HG03175 (cell line): ENCODE measurements around the gene MORN1.
"Not testable (repeated sequence)": the region's sequence is repeated elsewhere in the genome, so short reads cannot be mapped to it uniquely, and the experiment has no call there.

Source experiments
- ATAC-seq: cut with Tn5 transposase; IDR thresholded peaks from one replicate; pipeline ENCODE4 v1.9.1; 2021; ENCODE audit warnings: mild to moderate bottlenecking, moderate library complexity; ENCODE audit not compliant: unreplicated experiment

MORN1 gene

DNA sequence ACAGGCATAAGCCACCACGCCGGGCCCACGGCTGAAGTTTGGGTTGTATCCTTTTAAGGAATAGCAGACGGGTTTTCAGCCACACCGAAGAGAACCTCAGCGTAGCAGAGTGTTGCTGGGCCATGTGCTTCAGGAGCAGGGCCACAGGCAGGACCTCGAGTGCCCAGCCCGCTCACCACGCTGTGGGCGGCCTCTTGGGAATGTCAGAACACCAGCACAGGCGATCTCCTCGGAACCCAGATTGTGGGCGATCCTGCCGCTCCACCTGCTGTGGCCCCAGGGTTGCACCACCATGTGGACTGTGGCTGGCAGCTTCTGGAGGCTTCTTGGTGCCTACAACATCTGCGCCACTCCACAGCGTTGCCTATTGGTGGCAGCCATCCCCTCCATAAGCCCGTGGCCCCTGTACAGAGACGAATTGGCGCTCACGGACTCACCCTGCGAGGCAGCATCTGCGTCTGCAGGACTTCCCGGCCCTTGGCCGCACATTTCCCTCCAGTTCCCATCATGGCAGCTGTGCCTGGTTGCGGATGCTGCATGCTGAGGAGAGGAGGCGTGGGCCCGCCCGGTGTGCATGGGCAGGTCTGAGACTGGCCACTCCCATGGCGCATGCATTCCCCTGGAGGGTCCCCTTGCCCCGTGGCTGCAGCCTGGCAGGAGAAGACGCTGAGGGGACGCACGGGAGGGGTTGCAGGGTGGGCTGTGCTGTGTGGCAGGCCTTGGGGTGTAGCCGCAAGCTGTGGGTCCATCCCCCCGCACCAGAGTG is 93.9 kb downstream of the MORN1 start:
- no peak for ATAC-seq

- ATAC-seq: no peak
Measured at GRCh38 chr1:2296614-2297013, 94.7 kb downstream of the MORN1 start.

DNA sequence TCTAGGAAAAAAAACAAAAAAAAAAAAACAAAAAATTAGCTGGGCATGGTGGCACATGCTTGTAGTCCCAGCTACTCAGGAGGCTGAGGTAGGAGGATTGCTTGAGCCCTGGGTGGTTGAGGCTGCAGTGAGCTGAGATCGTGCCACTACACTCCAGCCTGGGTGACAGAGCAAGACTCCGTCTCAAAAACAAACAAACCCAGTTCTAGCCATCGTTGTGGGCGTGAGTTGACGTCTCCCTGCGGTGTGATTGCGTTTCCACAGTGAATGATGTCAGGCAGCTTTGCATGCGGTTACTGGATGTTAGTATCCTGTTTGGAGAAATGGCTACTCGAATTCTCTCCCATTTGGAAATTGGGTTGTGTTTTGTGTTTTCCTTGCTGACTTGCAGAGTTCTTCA is 95.1 kb downstream of the MORN1 start:
- ATAC-seq: not testable (repeated sequence)

- no peak for ATAC-seq
Measured at GRCh38 chr1:2295526-2295925, 95.8 kb downstream of the MORN1 start.

DNA sequence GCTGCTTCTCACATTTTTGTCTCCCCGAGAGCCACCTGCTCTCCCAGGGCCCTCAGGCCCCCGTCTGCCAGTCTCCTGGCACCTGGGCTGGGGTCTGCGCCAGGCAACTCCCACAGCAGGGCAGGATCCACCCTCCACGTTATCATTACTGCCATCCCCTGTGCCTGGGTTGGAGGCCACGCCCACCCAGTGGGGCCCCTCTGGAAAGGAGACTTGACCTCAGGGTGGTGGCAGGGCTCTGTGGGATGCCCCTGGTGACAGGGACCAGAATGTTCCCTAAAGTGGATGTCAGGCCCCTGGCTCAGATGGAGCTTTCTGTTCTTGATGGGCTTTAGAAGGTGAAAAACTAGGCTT is 96.7 kb downstream of the MORN1 start:
- ATAC-seq: no peak

DNA sequence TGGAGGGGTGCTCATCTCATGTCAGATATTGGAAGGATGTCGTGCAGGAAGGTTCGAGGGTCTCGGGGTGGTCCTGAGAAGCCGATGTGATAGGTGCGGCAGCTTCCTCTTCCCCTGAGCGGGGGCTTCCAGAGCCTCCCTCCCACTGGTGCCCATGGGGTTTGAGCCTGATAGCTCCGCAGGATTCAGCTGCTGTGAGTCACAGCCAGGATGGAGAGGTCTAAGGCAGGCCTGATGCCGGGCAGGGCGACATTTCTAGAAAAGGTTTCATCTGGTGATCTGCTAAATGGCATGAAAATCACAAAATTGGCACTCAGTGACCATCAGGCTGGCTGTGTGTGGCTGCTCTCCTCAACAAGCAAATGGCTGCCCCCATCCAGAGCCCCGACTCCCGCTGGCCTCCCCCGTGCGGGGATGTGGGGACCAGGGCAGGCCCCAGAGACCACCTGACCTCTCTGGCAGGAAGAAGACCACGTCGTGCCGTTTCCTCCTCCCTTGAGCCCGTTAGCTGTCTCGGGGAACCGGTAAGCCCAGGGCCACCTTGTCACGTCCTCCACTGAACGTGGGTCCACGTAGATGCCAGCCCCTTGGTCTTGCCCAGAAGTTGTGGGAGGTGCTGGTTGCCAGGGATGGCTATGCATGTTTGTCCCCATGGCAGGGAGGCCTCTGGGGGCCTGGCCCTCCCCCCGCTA is 97.2 kb downstream of the MORN1 start:
- ATAC-seq: no peak

GRCh38 chr1:2292725-2293450 is 98.5 kb downstream of the MORN1 start:
- ATAC-seq: no peak

DNA sequence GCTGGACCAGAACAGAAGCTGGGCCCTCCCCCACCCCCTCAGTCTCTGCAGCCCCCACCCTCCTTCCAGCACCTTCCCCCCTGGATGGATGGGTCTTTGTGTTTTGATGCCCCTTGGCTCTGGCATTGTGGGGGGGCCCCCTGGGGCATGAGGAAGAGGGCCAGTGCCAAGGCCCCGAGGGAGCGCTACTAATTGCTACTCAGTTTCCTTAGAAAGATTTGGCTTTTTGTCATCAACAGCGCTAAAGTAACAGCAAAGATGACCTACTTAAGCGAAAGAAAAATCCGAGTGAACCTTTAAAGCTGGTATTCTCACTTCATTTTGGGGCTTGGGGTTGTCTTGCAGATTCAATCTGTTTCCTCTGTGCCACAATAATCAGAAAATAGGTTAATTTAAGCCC is 99.8 kb downstream of the MORN1 start:
- no peak for ATAC-seq

DNA sequence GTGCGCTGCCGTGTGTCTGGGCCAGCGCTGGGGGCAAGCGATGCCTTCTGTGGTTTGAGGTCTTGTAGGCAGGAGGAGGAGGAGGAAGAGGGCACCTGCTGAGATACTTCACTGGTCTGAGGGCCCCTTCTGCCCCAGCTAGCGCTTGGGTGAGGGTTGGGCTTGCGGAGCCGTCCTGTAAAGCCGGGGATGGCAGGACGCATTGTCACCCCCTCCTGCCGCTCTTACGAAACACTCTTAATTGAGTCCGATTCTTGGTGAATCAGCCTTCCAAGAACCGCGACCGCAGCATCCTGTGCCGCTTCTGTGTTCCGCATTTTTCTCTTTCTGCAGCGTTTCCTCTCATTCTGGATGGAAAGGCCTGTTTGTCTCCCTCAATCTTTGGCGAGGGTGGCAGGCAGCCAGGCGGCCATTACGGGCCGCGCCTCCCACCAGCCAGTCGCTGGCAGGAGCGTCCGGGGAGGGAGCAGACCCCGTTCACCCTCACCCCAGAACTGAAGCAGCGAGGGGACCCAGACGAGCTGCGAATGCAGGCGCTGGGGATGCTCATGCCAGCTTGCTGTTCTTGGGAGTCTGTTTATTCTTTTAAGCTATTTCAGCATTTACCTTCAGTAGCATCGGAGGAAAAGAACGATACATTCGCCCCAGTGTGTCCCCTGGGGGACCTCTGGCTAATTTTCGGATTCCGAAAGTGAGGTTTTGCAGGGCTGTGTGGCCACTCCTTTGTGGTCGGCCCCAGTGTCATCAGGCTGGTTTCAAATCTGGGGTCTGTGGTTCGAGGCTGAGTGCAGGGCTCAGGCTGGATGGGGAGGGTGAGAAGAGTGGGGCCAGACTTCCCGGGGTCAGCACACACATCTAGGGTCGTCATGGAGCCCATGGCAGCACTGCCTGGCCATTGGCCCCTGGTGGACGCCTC is 100.5 kb downstream of the MORN1 start:
- ATAC-seq: peak; percentile 71

DNA sequence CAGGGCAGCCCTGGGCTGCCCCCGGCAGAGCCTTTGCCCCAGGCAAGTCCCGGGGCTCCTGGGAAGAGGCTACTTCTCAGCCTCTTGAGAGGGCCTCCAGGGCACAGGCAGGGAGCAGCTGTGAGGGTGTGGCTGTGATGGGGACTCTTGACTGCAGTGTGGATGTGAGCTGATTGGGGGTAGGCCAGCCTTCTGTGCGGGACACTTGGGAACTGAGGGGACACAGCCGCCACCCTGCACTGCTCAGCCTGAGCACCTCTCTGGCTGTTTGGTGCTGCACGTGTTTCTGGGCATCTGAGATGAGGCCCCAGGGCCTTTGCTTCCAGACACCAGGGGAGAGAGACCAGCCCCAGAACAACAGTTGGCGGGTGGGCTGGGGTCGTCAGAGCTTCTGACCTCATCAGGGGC is 101.2 kb downstream of the MORN1 start:
- no peak for ATAC-seq

DNA sequence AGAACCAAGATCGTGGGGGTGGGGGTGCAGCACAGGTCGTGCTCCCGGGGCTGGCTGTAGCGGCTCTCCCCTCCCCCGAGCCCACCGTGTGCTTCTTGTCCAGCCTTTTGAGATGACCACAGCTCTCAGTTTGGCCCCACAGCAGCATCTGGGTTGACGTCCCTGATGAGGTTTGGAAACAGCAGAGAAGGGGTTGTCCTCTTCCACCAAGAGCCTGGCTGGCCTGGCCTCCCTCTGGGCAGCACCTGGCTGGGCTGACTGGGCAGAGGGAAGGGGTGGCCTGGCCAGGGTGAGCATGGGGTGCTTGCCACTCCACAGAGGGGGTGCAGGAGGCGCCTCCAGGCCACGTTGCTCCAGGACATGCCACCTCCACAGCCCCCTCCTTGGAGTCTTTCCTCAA is 101.7 kb downstream of the MORN1 start:
- ATAC-seq: no peak

DNA sequence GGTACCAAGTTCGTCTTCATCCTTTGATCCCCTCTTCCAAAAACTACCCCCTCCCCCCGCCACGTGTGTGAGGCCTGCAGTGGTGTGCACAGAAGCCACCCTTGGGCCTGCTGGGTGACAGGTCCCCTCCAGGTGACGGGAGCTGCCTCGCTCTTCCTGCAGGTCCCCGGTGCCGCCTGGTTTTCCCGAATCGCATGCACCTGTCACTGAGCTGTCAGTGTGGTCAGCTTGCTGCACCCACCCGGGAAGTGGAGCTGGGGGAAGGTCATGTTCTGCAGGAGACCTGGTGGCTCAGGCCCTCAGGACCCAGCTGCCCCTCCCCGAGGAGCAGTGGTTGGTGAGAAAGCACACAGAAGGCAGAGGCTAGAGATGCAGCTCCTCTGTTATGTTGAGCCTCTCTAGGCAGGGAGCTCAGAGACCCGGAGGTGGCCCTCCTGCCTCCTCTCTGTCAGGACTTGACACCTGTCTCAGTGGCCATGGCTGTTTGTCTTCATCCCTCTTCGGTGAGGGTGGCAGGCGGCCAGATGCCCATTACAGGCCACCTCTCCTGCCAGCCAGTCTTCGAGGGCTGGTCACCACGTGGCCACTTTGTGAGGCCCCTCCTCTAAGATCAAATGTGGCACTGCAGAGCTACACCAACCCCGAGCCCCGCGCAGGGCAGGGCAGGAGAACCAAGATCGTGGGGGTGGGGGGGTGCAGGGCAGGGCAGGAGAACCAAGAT is 102.4 kb downstream of the MORN1 start:
- no peak for ATAC-seq

- no peak for ATAC-seq
Measured at GRCh38 chr1:2288311-2288710, 103.0 kb downstream of the MORN1 start.

GRCh38 chr1:2287649-2288048 is 103.7 kb downstream of the MORN1 start:
- ATAC-seq: no peak

GRCh38 chr1:2286923-2287322 is 104.4 kb downstream of the MORN1 start:
- no peak for ATAC-seq

DNA sequence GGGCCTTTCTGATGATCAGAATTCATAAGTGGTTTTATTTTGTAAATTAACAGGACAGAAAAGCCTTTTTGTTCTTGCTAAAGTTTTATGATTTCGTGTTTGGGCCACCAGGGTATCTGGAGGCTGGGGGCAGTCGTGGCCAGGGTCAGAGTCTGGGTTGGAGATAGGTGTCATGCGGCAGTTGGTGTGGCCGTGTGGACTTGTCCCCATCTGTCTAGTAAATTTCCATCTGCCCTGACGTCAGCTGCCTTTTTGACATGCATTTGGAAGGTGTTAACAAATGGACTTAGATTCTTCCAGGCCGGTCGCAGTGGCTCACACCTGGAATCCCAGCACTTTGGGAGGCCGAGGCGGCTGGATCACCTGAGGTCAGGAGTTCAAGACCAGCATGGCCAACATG is 106.4 kb downstream of the MORN1 start:
- no peak for ATAC-seq

- no peak for ATAC-seq
Measured at GRCh38 chr1:2283991-2284895, 107.1 kb downstream of the MORN1 start.

DNA sequence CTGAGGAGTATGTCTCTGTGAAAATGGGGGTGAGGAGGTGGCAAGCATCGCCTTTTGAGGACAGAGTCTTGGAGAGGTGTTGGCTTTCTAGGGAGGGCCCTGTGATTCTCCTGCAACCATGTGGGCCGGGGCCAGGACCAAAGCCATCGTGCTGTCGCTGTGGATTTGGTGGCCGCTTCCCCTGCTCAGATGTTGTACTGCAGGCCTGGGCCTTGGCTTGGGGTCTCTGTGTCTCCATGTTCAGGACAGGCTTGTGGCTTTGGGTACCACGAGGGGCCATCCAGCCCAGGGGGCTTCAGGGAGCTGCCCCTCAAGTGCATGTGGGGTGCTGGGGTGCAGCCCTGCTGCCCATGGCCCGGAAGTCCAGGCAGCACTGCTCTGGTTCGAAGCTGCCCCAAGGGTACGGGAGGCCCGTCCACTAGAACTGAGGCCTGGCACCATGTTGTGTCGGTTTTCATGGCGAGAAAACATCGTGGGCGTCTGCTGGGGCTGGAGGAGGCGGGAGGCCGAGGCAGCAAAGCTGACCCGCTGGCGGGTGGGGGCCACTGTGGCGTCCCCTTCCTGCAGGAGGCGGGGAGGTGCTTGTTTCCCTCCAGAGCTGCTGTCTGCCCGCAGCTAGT is 107.9 kb downstream of the MORN1 start:
- ATAC-seq: no peak
